ENCODE results near the gene NPHS1. TPM values are rescaled to one million over a fixed set of nuclear protein-coding genes. Genes with fewer than 3 reads are reported as not detected.

The NPHS1 gene
- total and polyA plus RNA-seq, 9 of the 15 experiments (the other 6 are each of a cell fraction or from before 2014, with no cell fraction given) = 0.01 to 0.28 (median 0.14) TPM; not detected in 5

DNA sequence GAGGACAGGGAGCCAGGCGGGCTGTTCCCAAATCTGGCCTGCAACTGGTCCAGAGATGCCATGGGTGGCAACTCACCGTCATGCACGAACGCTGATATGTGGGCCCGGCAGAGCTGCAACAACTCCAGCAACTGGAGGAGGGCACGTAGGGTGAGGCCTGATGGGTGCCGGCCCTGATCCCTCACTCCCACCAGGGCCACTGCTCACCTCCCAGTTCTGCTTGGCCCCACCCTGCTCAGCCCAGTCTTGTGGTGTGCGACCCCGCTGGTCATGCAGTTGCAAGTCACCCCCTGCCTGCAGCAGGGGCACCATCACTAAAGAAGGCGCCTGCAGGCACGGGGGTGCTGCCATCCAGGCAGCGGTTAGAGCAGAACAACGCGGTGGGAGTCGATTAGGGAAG is 60.0 kb downstream of the NPHS1 start:
- DNase-seq (ENCODE audit: extremely low read depth in 1 of 4, low spot score in 3 of 4) = no peak
- Histone ChIP-seq H3K4me2 (ENCODE audit: insufficient read depth, low read length) (no peak overlapping the region), H2AFZ (ENCODE audit: low read depth, low read length) (no peak overlapping the region), H3K4me3 (no peak overlapping the region), H3K27me3 (ENCODE audit: control insufficient read depth in 2 of 2, insufficient read depth in 2 of 2, low read length in 2 of 2) (no peaks in the 10 kb centered on the region; a peak in 1 of 5 replicates), H3K79me2 (ENCODE audit: control insufficient read depth, insufficient read depth, low read length) (no peaks in the 10 kb centered on the region), H3K9me1 (ENCODE audit: control insufficient read depth, insufficient read depth, low read length) (no peaks in the 10 kb centered on the region), H3K36me3 (ENCODE audit: control insufficient read depth, insufficient read depth, low read length) (no peaks in the 10 kb centered on the region), H3K27ac (ENCODE audit: extremely low read depth, low read depth, low read length) (no peak overlapping the region), H3K9ac (ENCODE audit: insufficient read depth in 1 of 2, low read depth in 2 of 2, low read length in 2 of 2) (no peak overlapping the region), H4K20me1 (replicated peaks; ENCODE audit: control insufficient read depth, insufficient read depth, low read length) (no peaks in the 10 kb centered on the region), H3K4me1 (replicated peaks in 1 of 2; ENCODE audit: control insufficient read depth in 2 of 2, insufficient read depth in 2 of 2, low read length in 2 of 2) (peaks cover 0 to 53% of the 10 kb centered on the region in 2 experiments; a peak in 3 of 5 replicates), H3K9me3 (replicated peaks; ENCODE audit: control insufficient read depth, insufficient read depth, low read depth, low read length) (no peaks in the 10 kb centered on the region)
- TF ChIP-seq, protein P1, sequence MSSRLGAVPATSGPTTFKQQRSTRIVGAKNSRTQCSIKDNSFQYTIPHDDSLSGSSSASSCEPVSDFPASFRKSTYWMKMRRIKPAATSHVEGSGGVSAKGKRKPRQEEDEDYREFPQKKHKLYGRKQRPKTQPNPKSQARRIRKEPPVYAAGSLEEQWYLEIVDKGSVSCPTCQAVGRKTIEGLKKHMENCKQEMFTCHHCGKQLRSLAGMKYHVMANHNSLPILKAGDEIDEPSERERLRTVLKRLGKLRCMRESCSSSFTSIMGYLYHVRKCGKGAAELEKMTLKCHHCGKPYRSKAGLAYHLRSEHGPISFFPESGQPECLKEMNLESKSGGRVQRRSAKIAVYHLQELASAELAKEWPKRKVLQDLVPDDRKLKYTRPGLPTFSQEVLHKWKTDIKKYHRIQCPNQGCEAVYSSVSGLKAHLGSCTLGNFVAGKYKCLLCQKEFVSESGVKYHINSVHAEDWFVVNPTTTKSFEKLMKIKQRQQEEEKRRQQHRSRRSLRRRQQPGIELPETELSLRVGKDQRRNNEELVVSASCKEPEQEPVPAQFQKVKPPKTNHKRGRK (tag; IDR thresholded peaks at IDR 0.05) = no peak
- TF ChIP-seq, protein P2, sequence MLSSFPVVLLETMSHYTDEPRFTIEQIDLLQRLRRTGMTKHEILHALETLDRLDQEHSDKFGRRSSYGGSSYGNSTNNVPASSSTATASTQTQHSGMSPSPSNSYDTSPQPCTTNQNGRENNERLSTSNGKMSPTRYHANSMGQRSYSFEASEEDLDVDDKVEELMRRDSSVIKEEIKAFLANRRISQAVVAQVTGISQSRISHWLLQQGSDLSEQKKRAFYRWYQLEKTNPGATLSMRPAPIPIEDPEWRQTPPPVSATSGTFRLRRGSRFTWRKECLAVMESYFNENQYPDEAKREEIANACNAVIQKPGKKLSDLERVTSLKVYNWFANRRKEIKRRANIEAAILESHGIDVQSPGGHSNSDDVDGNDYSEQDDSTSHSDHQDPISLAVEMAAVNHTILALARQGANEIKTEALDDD (IDR thresholded peaks at IDR 0.05) = no peak
- TF ChIP-seq CBFB (CRISPR knock-in tag; IDR thresholded peaks at IDR 0.05) = no peak
- TF ChIP-seq ZNF140 (CRISPR knock-in tag; IDR thresholded peaks at IDR 0.05) = no peak
- no peak for TF ChIP-seq NR2C1 (IDR thresholded peaks at IDR 0.05)
- TF ChIP-seq NR2C1 (tag; IDR thresholded peaks at IDR 0.05) = no peak
- TF ChIP-seq ATF1 (CRISPR knock-in tag; IDR thresholded peaks at IDR 0.05) = no peak
- no peak for TF ChIP-seq ATF1 (tag; IDR thresholded peaks at IDR 0.05)
- TF ChIP-seq, protein P3, sequence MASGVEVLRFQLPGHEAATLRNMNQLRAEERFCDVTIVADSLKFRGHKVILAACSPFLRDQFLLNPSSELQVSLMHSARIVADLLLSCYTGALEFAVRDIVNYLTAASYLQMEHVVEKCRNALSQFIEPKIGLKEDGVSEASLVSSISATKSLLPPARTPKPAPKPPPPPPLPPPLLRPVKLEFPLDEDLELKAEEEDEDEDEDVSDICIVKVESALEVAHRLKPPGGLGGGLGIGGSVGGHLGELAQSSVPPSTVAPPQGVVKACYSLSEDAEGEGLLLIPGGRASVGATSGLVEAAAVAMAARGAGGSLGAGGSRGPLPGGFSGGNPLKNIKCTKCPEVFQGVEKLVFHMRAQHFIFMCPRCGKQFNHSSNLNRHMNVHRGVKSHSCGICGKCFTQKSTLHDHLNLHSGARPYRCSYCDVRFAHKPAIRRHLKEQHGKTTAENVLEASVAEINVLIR (CRISPR knock-in tag; IDR thresholded peaks at IDR 0.05) = no peak
- TF ChIP-seq IFI16 (CRISPR knock-in tag; IDR thresholded peaks at IDR 0.05) = no peak
- intact Hi-C loops (cut with micrococcal nuclease) = no loop called here
- no peak for ATAC-seq
- no peak for FAIRE-seq
- POLR2A ChIA-PET = no interaction called here
- CTCF ChIA-PET (ENCODE audit: low intra/inter-chr PET ratio) = no interaction called here
- 27% methylated on average over 14 of the region's 15 CpGs for WGBS (ENCODE audit: insufficient coverage, low coverage, missing lambda C conversion rate)
- no TSS peak for BruUV-seq (replicated peaks)
- in situ Hi-C loops (cut with MboI) = no loop called here

Measured in K562 (cell line).